Femur (tissue), 1 donor: ENCODE results near the gene MAP3K20.
"Not testable (repeated sequence)": the region's sequence is repeated elsewhere in the genome, so short reads cannot be mapped to it uniquely, and the experiment has no call there.

Source experiments
- DNase-seq: peaks from one replicate; pipeline ENCODE4 v3.0.0-alpha.2; 2017

The MAP3K20 gene

DNA sequence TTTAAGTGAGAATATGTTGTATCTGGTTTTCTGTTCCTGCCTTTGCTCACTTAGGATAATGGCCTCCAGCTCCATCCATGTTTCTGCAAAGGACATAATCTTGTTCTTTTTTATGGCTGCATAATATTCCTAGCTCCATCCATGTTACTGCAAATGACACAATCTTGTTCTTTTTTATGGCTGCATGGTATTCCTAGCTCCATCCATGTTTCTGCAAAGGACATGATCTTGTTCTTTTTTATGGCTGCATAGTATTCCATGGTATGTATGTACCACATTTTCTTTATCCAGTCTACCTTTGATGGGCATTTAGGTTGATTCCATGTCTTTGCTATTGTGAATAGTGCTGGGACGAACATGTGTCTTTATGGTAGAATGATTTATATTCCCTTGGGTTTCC is 87.7 kb downstream of the MAP3K20 start:
- not testable (repeated sequence) for DNase-seq

DNA sequence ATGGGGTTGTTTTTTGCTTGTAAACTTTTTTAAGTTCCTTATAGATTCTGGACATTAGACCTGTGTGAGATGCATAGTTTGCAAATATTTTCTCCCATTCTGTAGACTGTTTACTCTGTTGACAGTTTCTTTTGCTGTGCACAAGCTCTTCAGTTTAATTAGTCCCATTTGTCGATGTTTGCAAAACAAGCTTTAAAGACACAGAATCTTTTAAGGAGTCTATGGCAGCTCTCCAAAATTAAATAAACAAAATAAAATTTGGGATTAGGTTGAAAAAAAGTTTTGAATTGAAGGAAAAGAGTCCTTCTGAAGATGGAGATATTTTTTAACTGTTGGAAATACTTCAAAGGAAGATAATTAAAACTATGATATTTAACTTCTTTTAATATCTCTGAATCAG is 88.8 kb downstream of the MAP3K20 start:
- no peak for DNase-seq

DNA sequence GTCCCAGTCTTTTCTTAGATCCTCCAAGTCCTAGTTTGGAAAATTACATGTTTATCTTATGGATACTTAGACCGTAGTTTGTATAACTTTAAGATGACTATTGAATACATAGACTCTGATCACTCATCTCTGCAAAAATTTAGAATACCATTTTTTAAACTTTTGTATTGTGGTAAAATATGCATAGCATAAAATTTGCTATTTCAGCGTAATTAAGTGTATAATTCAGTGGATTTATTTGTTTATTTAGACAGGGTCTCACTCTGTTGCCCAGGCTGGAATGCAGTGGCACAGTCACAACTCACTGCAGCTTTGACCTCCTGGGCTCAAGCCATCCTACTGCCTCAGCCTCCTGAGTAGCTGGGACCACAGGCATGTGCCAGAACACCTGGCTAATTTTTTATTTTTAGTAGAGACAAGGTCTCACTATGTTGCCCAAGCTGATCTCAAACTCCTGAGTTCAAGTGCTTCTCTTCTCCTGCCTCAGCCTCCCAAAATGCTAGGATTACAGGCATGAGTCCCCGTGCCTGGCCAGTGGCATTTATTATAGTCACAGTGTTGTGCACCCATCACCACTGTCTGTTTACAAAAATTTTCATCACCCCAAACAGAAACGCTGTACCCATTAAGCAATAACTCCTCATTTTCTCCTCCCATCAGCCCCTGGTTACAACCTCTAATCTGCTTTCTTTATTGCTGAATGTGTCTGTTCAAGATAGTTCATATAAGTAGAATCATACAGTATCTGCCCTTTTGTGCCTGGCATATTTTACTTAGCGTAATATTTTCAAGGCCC is 90.0 kb downstream of the MAP3K20 start:
- DNase-seq, result no peak

DNA sequence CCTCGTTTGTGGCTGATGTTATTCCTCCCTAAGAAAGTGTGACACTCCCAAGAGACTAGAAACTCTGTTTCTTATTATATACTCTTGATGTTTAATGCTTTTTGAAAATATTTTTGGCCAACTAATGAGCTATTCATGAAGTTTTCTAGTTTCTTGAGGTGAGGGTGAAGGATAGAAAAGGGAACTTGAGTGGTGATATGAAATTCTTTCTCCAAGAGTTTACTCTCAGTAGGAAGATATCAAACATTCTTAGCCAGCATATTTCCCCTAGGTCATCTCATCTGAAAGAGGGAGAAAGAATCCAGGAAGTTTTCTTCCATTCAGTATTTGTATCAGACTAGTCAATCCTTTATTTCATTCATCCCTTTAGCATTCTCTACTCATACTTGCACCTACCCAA is 95.7 kb downstream of the MAP3K20 start:
- DNase-seq, result no peak

DNA sequence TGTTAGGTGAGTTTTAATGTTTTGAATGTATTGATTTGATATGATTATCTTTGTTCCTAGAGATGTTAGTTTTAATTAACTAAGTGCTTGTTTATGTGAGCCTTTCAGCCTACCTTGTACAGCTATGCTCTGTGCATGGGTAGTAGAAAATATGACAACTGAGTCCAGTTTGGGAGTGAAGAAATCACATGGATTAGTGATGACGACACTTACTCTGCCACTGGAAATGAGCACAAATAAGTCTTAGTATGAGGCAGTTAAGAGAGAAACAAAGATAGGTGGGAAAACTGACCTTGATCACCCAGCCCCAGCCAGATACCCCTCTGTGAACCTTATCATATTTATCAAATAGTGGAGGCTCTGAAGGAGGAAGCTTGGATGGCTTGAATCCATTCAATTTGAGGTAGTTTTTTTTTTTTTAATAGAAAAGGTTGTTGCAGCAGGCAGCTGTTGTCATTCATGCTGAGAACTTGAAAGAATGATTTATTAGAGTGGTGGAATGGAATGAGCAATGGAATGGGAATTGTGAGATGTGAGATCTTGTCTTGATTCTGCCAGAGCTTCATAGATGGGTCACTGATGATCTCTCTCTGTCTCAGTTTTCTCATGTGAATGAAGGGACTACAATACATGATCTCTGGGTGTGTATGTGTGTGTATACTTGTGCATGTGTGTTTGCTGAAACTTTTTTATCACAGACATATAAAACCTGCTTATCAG is 96.4 kb downstream of the MAP3K20 start:
- DNase-seq, result no peak

DNA sequence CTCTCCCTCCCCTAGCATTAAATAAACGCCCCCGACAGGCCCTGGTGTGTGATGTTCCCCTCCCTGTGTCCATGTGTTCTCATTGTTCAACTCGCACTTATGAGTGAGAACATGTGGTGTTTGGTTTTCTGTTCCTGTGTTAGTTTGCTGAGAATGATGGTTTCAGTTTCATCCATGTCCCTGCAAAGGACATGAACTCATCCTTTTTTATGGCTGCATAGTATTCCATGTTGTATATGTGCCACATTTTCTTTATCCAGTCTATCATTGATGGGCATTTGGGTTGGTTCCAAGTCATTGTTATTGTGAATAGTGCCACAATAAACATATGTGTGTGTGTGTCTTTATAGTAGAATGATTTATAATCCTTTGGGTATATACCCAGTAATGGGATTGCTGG is 98.7 kb downstream of the MAP3K20 start:
- not testable (repeated sequence) for DNase-seq

GRCh38 chr2:173175222-173175621 is 99.6 kb downstream of the MAP3K20 start:
- DNase-seq, result no peak

GRCh38 chr2:173181982-173182381 is 106.3 kb downstream of the MAP3K20 start:
- DNase-seq, result no peak

- DNase-seq, result peak; percentile 43
Observed at GRCh38 chr2:173184031-173185004, 108.7 kb downstream of the MAP3K20 start.

DNA sequence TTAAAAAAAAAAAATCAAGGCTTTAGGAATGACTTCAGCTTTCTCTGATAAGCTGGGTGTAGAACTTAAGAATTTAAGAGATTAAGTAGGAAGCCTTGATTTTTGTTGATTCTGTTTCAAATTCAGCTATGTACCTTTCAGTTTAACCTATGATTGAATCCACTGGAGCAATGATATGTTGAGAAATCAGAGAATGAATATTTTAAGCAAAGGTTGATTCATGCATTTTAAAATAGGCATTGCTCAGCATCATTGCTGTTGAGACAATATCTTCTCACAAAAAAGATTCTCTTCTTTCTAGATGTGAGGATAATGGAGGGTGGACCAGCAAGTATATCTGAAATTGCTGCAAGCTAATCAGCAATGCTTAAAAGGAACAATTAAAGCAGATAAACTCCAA is 109.8 kb downstream of the MAP3K20 start:
- DNase-seq, result no peak

GRCh38 chr2:173187941-173188788 is 112.5 kb downstream of the MAP3K20 start:
- no peak for DNase-seq

DNA sequence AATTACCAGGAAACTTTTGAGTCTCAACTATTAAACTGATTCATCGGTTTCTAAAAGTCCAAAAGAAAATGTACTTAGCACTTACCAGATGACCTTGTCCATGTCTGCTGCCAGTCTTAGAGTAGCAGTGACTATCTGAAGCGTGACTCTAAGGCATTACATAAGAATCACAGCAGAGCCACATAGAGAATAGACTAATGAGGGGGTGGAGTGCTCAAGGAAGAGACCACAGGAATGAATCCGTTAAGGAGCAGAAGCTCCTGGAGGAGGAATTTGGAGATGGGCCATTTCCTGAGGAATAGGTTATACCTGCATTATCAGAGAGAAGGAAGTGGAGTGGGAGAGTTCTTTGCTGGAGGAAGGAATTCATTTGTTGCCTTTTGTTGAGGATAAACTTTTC is 116.0 kb downstream of the MAP3K20 start:
- no peak for DNase-seq

DNA sequence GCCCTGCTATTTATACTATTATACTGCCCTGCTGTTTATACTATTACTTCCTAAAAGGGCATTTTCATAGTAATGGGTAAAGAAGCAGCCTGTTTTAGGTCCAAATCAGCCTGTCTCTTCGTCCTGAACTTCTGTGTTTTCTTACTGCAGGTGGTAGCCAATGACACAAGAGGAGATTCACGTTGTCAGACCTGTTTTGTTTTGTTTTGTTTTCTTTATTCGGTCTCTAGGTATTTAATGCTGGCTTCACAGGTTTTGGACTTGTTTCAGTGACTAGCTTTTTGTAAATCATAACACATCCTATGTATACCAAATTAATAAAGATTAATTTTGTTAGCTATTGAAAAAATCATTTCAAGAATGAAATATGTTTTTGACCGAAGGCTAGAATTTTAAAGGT is 116.4 kb downstream of the MAP3K20 start:
- no peak for DNase-seq

- no peak for DNase-seq
Observed at GRCh38 chr2:173193925-173194324, 118.3 kb downstream of the MAP3K20 start.

DNA sequence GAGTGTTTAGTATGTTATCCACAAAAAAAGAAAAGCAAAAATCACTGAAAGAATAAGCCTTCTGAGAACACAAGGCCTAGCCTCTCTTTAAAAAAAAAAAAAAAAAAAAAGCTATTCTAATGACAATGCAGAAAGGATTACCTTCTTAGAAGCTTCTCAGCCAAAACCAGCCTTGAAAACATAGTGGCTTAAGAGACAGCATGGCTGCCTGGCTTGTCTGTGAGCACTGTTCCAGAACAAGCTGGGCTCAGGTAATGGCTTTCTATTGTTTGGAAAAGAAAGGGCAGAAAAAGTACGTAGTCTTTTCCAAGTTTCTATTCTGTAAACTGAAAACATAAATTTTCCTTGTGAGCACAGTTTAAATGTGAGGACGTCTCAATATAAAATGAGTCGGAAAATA is 119.5 kb downstream of the MAP3K20 start:
- DNase-seq, result no peak

DNA sequence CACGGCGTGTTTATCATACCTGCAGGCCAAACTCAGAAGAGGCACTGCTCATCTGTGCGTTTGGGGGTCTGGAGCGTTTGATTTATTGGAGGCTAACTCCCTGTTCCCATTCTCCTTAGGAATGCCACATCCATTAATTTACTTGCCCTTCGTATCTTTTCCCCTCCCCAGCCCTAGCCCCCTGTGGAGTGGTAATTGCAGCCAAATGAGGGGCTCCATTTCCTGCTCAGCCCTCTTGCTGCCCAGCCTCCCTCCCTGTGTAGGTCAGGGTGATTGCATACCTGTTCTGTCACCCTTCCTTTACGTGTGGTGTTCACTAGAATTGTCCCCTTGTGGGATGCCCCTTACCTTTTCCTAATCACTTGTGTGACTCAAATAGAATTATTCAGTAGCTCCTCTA is 120.4 kb downstream of the MAP3K20 start:
- no peak for DNase-seq

GRCh38 chr2:173196638-173197037 is 121.0 kb downstream of the MAP3K20 start:
- DNase-seq, result no peak

- DNase-seq, result no peak
Observed at GRCh38 chr2:173198327-173198726, 122.7 kb downstream of the MAP3K20 start.

DNA sequence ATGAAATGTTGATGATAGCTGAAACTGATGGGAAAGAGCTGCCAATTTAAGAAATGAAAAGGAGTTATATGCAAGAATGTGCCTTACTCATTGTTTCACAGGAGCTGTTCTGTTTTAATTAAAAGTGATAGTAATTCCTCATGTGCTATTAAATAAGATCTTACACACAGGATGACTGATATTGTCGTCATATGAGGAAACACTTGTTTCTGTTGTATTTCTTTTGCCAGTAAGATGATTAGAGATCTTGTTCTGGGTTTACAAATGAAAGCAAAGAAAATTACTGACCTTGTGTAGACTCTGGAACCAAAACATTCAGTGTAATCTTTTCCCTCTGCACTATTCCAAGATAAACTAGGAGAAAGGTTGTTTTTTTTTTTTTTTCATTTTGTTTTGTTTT is 123.6 kb downstream of the MAP3K20 start:
- no peak for DNase-seq

DNA sequence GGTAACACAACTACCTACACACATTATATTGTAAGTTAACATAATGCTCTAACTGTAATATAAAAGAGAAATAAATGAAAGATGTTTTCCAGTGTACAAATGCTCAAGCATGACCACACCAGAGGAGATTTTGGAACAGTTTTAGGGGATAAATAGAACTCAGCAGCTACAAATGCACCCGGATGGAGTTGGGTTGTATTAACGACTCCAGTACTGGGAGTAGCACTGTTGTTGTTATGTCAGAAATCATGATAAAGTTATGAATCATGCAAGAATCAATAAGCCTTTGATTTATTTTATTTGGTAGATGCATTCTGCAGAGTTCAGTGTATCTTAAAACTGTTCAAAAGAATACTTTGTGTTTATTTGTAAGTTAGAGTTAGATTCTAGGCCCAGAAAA is 126.9 kb downstream of the MAP3K20 start:
- DNase-seq, result no peak

- no peak for DNase-seq
Observed at GRCh38 chr2:173204316-173204715, 128.7 kb downstream of the MAP3K20 start.

- peak; percentile 53 for DNase-seq
Observed at GRCh38 chr2:173205375-173205774, 129.7 kb downstream of the MAP3K20 start.
